Measurements from ENCODE around the gene EPB41L3.

- no peak for TF ChIP-seq CTCF (conservative IDR thresholded peaks at IDR 0.05; ENCODE audit: low read length)
- no peak for TF ChIP-seq EZH2phosphoT487 (IDR thresholded peaks at IDR 0.05; ENCODE audit: borderline replicate concordance, low read depth, low read length)
These were observed 111.8 kb downstream of the EPB41L3 start for GRCh38 chr18:5431836-5432575.

Data from OCI-LY7 (cell line).